ENCODE measurements around the gene PTPRG.

The PTPRG gene

GRCh38 chr3:61961900-61962299 is 400.5 kb downstream of the PTPRG start:
- DNase-seq (ENCODE audit: low spot score) (no peak), ATAC-seq (ENCODE audit: low read depth) (no peak)
- no peak for TF ChIP-seq CTCF (IDR thresholded peaks at IDR 0.05; ENCODE audit: poor library complexity, severe bottlenecking)

GRCh38 chr3:61964566-61964965 is 403.2 kb downstream of the PTPRG start:
- Histone ChIP-seq H3K4me1 (ENCODE audit: insufficient read depth, poor library complexity, severe bottlenecking) (peaks cover 14% of the 10 kb centered on the region), H3K9me3 (ENCODE audit: severe bottlenecking) (no peaks in the 10 kb centered on the region), H3K4me3 (ENCODE audit: severe bottlenecking) (no peak overlapping the region), H3K27ac (ENCODE audit: poor library complexity, severe bottlenecking) (no peak overlapping the region), H3K36me3 (ENCODE audit: low read depth) (no peaks in the 10 kb centered on the region), H3K27me3 (ENCODE audit: insufficient read depth, poor library complexity, severe bottlenecking) (no peaks in the 10 kb centered on the region)
- DNase-seq (ENCODE audit: low spot score) (no peak), ATAC-seq (ENCODE audit: low read depth) (no peak)
- no peak for TF ChIP-seq CTCF (IDR thresholded peaks at IDR 0.05; ENCODE audit: poor library complexity, severe bottlenecking)

More at GRCh38 chr3:61961900-61962299, 400.5 kb downstream of the PTPRG start:
- H3K27ac ChIP-seq (ENCODE audit: poor library complexity, severe bottlenecking) = no peak overlapping the region
- no peak overlapping the region for H3K4me3 ChIP-seq (ENCODE audit: severe bottlenecking)
- peaks cover 18% of the 10 kb centered on the region for H3K4me1 ChIP-seq (ENCODE audit: insufficient read depth, poor library complexity, severe bottlenecking)
- H3K9me3 ChIP-seq (ENCODE audit: severe bottlenecking) = no peaks in the 10 kb centered on the region
- no peaks in the 10 kb centered on the region for H3K36me3 ChIP-seq (ENCODE audit: low read depth)
- H3K27me3 ChIP-seq (ENCODE audit: insufficient read depth, poor library complexity, severe bottlenecking) = no peaks in the 10 kb centered on the region

GRCh38 chr3:61965770-61966131 is 404.4 kb downstream of the PTPRG start:
- Histone ChIP-seq H3K27me3 (ENCODE audit: insufficient read depth, poor library complexity, severe bottlenecking) (no peaks in the 10 kb centered on the region), H3K36me3 (ENCODE audit: low read depth) (no peaks in the 10 kb centered on the region), H3K4me1 (ENCODE audit: insufficient read depth, poor library complexity, severe bottlenecking) (peaks cover 14% of the 10 kb centered on the region), H3K4me3 (ENCODE audit: severe bottlenecking) (no peak overlapping the region), H3K27ac (ENCODE audit: poor library complexity, severe bottlenecking) (peak overlapping the region; percentile 45), H3K9me3 (ENCODE audit: severe bottlenecking) (no peaks in the 10 kb centered on the region)
- no peak for DNase-seq (ENCODE audit: low spot score)
- ATAC-seq (ENCODE audit: low read depth) = no peak
- TF ChIP-seq CTCF (IDR thresholded peaks at IDR 0.05; ENCODE audit: poor library complexity, severe bottlenecking) = no peak

GRCh38 chr3:61966200-61966599 is 404.8 kb downstream of the PTPRG start:
- Histone ChIP-seq H3K9me3 (ENCODE audit: severe bottlenecking) (no peaks in the 10 kb centered on the region), H3K27me3 (ENCODE audit: insufficient read depth, poor library complexity, severe bottlenecking) (no peaks in the 10 kb centered on the region), H3K36me3 (ENCODE audit: low read depth) (no peaks in the 10 kb centered on the region), H3K27ac (ENCODE audit: poor library complexity, severe bottlenecking) (peak overlapping the region; percentile 45), H3K4me1 (ENCODE audit: insufficient read depth, poor library complexity, severe bottlenecking) (peaks cover 11% of the 10 kb centered on the region), H3K4me3 (ENCODE audit: severe bottlenecking) (no peak overlapping the region)
- TF ChIP-seq CTCF (IDR thresholded peaks at IDR 0.05; ENCODE audit: poor library complexity, severe bottlenecking) = peak; percentile 18
- no peak for DNase-seq (ENCODE audit: low spot score)
- peak; percentile 99 for ATAC-seq (ENCODE audit: low read depth)

- peak overlapping the region; percentile 45 for H3K27ac ChIP-seq (ENCODE audit: poor library complexity, severe bottlenecking)
- no peak for ATAC-seq (ENCODE audit: low read depth)
- no peaks in the 10 kb centered on the region for H3K27me3 ChIP-seq (ENCODE audit: insufficient read depth, poor library complexity, severe bottlenecking)
- no peak overlapping the region for H3K4me3 ChIP-seq (ENCODE audit: severe bottlenecking)
- TF ChIP-seq CTCF (IDR thresholded peaks at IDR 0.05; ENCODE audit: poor library complexity, severe bottlenecking) = no peak
- no peaks in the 10 kb centered on the region for H3K36me3 ChIP-seq (ENCODE audit: low read depth)
- H3K4me1 ChIP-seq (ENCODE audit: insufficient read depth, poor library complexity, severe bottlenecking) = peaks cover 8% of the 10 kb centered on the region
- no peaks in the 10 kb centered on the region for H3K9me3 ChIP-seq (ENCODE audit: severe bottlenecking)
- no peak for DNase-seq (ENCODE audit: low spot score)
Observed at GRCh38 chr3:61967019-61967418, 405.6 kb downstream of the PTPRG start.

Data from RWPE2 (cell line).